Ishikawa (cell line): ENCODE results near the gene SHISAL2B.

Source experiments
- CEBPB ChIP-seq: IDR thresholded peaks from 2 replicates; pipeline ENCODE4 v1.6.1; 2012
- CREB1 ChIP-seq: IDR thresholded peaks from 2 replicates; pipeline ENCODE4 v1.6.1; 2012; ENCODE audit warnings: low read depth
- EGR1 ChIP-seq: IDR thresholded peaks from 2 replicates; pipeline ENCODE4 v1.6.1; 2012
- EP300 ChIP-seq: IDR thresholded peaks from 2 replicates; pipeline ENCODE4 v1.6.1; 2012; ENCODE audit warnings: borderline replicate concordance
- FOXM1 ChIP-seq: IDR thresholded peaks from 2 replicates; pipeline ENCODE4 v1.6.1; 2012; ENCODE audit warnings: low read depth, borderline replicate concordance
- NFIC ChIP-seq: IDR thresholded peaks from 2 replicates; pipeline ENCODE4 v1.6.1; 2012
- RAD21 ChIP-seq: IDR thresholded peaks from 2 replicates; pipeline ENCODE4 v1.6.1; 2012; ENCODE audit warnings: low read depth
- TAF1 ChIP-seq: IDR thresholded peaks from 2 replicates; pipeline ENCODE4 v1.6.1; 2012; ENCODE audit warnings: low read depth, mild to moderate bottlenecking
- TCF12 ChIP-seq: IDR thresholded peaks from 2 replicates; pipeline ENCODE4 v1.6.1; 2012; ENCODE audit warnings: low read depth
- TEAD4 ChIP-seq: IDR thresholded peaks from 2 replicates; pipeline ENCODE4 v1.6.1; 2012
- YY1 ChIP-seq: IDR thresholded peaks from 2 replicates; pipeline ENCODE4 v1.6.1; 2012; ENCODE audit warnings: low read depth
- ZBTB7A ChIP-seq: IDR thresholded peaks from 2 replicates; pipeline ENCODE4 v1.6.1; 2012; ENCODE audit warnings: low read depth
- TF ChIP-seq, protein P1 (sequence below): IDR thresholded peaks from 2 replicates; pipeline ENCODE4 v1.6.1; 2012
- TF ChIP-seq, protein P2 (sequence below): IDR thresholded peaks from 2 replicates; pipeline ENCODE4 v1.6.1; 2012
- TF ChIP-seq, protein P3 (sequence below): IDR thresholded peaks from 2 replicates; pipeline ENCODE4 v1.6.1; 2012; ENCODE audit warnings: low read depth, mild to moderate bottlenecking

SHISAL2B gene

DNA sequence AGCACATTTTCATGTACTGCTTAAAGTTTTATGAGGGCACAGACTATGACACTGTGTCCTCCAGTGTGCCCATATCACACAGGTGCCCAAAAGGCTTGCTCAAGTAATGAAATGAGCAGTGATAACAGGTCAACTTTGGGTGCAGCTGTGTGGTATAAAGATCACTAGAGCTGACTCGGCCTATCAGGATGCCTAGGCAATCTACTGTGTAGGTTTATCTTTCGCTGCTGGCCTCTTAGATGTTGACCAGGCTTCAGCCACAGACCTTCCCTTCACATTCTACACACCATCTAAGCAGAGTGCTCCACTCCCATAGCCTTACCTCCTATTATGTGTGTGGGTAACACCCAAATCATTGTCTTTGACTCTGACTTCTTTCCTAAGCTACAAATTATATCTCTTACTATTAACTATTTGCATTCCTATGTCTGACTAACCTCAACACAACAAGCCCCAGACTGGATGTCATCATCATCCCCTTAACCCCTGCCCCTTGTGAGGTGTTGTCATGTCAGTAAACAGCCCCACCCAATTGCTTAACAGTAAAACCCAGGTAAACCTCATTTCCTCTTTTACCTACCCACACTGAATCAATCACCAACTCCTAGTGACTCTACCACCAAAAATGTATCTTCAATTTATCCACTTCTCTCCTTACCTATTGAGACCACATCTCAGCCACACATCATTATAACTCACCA lies 75.7 kb downstream of the SHISAL2B start:
- TF ChIP-seq, protein P1, sequence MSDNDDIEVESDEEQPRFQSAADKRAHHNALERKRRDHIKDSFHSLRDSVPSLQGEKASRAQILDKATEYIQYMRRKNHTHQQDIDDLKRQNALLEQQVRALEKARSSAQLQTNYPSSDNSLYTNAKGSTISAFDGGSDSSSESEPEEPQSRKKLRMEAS: no peak
- no peak for TF ChIP-seq TAF1
- TF ChIP-seq TEAD4: no peak
- TF ChIP-seq, protein P2, sequence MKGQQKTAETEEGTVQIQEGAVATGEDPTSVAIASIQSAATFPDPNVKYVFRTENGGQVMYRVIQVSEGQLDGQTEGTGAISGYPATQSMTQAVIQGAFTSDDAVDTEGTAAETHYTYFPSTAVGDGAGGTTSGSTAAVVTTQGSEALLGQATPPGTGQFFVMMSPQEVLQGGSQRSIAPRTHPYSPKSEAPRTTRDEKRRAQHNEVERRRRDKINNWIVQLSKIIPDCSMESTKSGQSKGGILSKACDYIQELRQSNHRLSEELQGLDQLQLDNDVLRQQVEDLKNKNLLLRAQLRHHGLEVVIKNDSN: no peak
- no peak for TF ChIP-seq YY1
- TF ChIP-seq CEBPB: no peak
- no peak for TF ChIP-seq FOXM1
- no peak for TF ChIP-seq ZBTB7A
- TF ChIP-seq, protein P3, sequence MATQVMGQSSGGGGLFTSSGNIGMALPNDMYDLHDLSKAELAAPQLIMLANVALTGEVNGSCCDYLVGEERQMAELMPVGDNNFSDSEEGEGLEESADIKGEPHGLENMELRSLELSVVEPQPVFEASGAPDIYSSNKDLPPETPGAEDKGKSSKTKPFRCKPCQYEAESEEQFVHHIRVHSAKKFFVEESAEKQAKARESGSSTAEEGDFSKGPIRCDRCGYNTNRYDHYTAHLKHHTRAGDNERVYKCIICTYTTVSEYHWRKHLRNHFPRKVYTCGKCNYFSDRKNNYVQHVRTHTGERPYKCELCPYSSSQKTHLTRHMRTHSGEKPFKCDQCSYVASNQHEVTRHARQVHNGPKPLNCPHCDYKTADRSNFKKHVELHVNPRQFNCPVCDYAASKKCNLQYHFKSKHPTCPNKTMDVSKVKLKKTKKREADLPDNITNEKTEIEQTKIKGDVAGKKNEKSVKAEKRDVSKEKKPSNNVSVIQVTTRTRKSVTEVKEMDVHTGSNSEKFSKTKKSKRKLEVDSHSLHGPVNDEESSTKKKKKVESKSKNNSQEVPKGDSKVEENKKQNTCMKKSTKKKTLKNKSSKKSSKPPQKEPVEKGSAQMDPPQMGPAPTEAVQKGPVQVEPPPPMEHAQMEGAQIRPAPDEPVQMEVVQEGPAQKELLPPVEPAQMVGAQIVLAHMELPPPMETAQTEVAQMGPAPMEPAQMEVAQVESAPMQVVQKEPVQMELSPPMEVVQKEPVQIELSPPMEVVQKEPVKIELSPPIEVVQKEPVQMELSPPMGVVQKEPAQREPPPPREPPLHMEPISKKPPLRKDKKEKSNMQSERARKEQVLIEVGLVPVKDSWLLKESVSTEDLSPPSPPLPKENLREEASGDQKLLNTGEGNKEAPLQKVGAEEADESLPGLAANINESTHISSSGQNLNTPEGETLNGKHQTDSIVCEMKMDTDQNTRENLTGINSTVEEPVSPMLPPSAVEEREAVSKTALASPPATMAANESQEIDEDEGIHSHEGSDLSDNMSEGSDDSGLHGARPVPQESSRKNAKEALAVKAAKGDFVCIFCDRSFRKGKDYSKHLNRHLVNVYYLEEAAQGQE: no peak
- TF ChIP-seq RAD21: no peak
- TF ChIP-seq TCF12: no peak
- TF ChIP-seq NFIC: no peak
- no peak for TF ChIP-seq EGR1
- no peak for TF ChIP-seq EP300

DNA sequence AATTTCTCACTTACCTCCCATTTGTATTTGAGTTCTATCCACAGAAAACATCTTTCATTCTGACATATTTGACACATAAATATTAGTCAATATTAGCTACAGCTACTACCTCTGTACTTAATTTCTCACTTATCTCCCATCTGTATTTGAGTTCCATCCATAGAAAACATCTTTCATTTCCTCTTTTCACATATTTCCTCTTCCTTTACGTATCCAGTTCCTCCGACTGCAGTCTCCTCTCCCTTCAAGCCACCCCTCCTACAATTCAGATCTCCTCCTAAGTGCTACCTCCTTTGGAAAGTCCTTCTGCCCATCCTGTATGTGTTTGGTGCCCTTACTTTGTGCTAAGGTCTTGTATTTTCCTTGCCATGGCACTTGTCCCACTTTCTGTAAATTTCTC lies 76.6 kb downstream of the SHISAL2B start:
- TF ChIP-seq RAD21: no peak
- TF ChIP-seq EP300: no peak
- TF ChIP-seq, protein P3: no peak
- TF ChIP-seq TAF1: no peak
- TF ChIP-seq NFIC: no peak
- TF ChIP-seq, protein P1: no peak
- TF ChIP-seq CREB1: no peak
- TF ChIP-seq TEAD4: no peak
- no peak for TF ChIP-seq FOXM1
- TF ChIP-seq EGR1: no peak
- TF ChIP-seq TCF12: no peak
- no peak for TF ChIP-seq CEBPB
- TF ChIP-seq YY1: no peak
- TF ChIP-seq ZBTB7A: no peak
- TF ChIP-seq, protein P2: no peak
